HepG2 (cell line): ENCODE results near the gene AK8. TPM values are rescaled to one million over a fixed set of nuclear protein-coding genes. Genes with fewer than 3 reads are reported as not detected.

Experiments
- CAMTA2 ChIP-seq: sonication (generic); formaldehyde crosslinking; IDR thresholded peaks from 2 replicates; pipeline ENCODE4 v1.4.0; 2020; ENCODE audit warnings: mild to moderate bottlenecking, missing genetic modification reagents, borderline replicate concordance
- MATR3 ChIP-seq: sonication (generic); formaldehyde crosslinking; IDR thresholded peaks from 2 replicates; pipeline ENCODE4 v1.4.0; 2020; ENCODE audit warnings: missing genetic modification reagents
- PAF1 ChIP-seq: IDR thresholded peaks from 2 replicates; pipeline ENCODE4 v1.6.1; 2016; ENCODE audit warnings: missing genetic modification reagents, missing compliant biosample characterization
- SETDB1 ChIP-seq: sonication (generic); formaldehyde crosslinking; IDR thresholded peaks from 2 replicates; pipeline ENCODE4 v1.5.1; 2020; ENCODE audit warnings: missing genetic modification reagents, mild to moderate bottlenecking, borderline replicate concordance
- polyA plus RNA-seq, 8 experiments: library from polyadenylated mRNA; depleted of rRNA in 3 of 8; stranded (reverse) in 7 of 8; unstranded in 1 of 8; fragments of >200 nt; fragmentation: Illumina TruSeq in 4 of 8; extraction: Trizol in 4 of 8; gene quantifications; 2 replicates each; pipeline versions ENCODE4 v1.2.1 to v1.2.3, GENCODE V29; 2011 to 2016; ENCODE audit warnings: low read depth in 4 of 8, missing spikeins in 1 of 8, mixed read lengths in 1 of 8; ENCODE audit not compliant: insufficient read depth in 1 of 8
- total RNA-seq, 5 experiments: library from RNA; depleted of rRNA; stranded (reverse); fragments of >200 nt; fragmentation: Illumina TruSeq; extraction: Trizol; gene quantifications; 2 replicates each; pipeline ENCODE4 v1.2.3, GENCODE V29; 2016; ENCODE audit warnings: low read depth in 1 of 5
- TF ChIP-seq, protein P1 (sequence below): sonication (generic); formaldehyde crosslinking; IDR thresholded peaks from 2 replicates; pipeline ENCODE4 v1.4.0; 2020; ENCODE audit warnings: mild to moderate bottlenecking, missing genetic modification reagents
- TF ChIP-seq, protein P2 (sequence below): sonication (generic); formaldehyde crosslinking; conservative IDR thresholded peaks from 2 replicates; pipeline ENCODE4 v1.4.0; 2020; ENCODE audit warnings: missing genetic modification reagents

AK8 gene
- total and polyA plus RNA-seq, 2 of the 13 experiments (the other 11 are each of a cell fraction or from before 2014, with no cell fraction given): 0.11 TPM; not detected in 1

DNA sequence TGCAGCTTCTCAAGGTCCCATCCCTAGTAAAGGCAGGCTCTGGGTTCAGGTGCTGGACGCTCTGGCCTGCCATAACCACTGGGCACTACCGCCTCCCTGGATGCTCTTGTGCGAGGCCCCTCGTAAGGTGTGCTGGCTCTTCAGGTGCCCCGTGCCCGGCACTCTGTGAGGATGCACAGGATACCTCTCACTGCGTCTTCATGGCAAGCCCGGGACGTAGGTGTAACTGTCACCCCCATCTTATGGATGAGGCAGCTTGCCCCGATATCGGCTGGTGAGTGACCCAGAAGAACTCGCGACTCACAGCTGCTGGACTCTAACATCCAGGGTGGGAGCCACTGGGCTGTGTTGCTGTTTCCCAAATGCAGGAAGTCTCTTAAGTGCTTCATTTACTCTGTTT lies 128.8 kb downstream of the AK8 start (continued):
- TF ChIP-seq MATR3 (CRISPR knock-in tag) (no peak), CAMTA2 (CRISPR knock-in tag) (no peak), PAF1 (CRISPR knock-in tag) (no peak), SETDB1 (CRISPR knock-in tag) (no peak)
- TF ChIP-seq, protein P1, sequence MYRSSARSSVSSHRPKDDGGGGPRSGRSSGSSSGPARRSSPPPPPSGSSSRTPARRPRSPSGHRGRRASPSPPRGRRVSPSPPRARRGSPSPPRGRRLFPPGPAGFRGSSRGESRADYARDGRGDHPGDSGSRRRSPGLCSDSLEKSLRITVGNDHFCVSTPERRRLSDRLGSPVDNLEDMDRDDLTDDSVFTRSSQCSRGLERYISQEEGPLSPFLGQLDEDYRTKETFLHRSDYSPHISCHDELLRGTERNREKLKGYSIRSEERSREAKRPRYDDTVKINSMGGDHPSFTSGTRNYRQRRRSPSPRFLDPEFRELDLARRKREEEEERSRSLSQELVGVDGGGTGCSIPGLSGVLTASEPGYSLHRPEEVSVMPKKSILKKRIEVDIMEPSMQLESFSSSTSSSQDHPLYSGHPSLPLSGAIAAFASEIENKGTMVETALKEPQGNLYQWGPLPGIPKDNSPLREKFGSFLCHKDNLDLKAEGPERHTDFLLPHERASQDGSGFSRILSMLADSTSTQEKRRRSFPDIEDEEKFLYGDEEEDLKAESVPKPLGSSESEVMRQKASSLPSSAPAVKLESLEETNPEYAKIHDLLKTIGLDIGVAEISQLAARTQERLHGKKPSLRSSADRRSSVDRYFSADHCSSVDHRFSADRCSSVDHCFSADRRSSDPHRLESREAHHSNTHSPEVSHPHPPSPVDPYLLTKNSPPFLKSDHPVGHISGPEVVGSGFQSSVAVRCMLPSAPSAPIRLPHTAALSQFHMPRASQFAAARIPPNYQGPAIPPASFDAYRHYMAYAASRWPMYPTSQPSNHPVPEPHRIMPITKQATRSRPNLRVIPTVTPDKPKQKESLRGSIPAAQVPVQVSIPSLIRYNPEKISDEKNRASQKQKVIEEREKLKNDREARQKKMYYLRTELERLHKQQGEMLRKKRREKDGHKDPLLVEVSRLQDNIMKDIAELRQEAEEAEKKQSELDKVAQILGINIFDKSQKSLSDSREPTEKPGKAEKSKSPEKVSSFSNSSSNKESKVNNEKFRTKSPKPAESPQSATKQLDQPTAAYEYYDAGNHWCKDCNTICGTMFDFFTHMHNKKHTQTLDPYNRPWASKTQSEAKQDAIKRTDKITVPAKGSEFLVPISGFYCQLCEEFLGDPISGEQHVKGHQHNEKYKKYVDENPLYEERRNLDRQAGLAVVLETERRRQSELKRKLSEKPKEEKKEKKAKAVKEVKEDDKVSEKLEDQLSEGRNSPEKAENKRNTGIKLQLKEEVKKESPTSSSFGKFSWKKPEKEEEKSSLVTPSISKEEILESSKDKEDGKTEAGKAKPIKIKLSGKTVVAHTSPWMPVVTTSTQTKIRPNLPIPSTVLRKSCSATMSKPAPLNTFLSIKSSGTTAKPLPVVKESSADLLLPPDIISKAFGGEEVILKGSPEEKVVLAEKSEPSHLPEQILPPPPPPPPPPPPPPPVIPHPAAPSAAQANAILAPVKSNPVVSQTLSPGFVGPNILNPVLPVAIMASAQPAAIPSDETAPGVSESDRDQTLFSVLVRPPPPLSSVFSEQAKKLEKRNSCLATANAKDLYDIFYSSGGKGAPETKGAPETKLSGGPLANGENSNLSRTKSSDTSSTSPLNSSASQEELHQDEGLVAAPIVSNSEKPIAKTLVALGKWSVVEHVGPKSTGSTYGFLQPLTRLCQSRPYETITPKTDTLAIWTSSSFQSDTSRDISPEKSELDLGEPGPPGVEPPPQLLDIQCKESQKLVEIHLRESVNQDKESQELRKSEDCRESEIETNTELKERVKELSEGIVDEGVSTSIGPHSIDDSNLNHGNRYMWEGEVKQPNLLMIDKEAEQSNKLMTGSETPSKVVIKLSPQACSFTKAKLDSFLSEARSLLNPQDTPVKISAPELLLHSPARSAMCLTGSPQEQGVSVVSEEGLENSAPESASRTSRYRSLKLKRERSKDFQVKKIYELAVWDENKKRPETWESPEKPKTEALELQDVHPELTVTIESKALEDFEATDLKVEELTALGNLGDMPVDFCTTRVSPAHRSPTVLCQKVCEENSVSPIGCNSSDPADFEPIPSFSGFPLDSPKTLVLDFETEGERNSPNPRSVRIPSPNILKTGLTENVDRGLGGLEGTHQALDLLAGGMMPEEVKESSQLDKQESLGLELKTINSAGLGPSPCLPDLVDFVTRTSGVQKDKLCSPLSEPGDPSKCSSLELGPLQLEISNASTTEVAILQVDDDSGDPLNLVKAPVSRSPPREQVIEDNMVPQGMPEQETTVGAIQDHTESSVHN (CRISPR knock-in tag): no peak
- TF ChIP-seq, protein P2, sequence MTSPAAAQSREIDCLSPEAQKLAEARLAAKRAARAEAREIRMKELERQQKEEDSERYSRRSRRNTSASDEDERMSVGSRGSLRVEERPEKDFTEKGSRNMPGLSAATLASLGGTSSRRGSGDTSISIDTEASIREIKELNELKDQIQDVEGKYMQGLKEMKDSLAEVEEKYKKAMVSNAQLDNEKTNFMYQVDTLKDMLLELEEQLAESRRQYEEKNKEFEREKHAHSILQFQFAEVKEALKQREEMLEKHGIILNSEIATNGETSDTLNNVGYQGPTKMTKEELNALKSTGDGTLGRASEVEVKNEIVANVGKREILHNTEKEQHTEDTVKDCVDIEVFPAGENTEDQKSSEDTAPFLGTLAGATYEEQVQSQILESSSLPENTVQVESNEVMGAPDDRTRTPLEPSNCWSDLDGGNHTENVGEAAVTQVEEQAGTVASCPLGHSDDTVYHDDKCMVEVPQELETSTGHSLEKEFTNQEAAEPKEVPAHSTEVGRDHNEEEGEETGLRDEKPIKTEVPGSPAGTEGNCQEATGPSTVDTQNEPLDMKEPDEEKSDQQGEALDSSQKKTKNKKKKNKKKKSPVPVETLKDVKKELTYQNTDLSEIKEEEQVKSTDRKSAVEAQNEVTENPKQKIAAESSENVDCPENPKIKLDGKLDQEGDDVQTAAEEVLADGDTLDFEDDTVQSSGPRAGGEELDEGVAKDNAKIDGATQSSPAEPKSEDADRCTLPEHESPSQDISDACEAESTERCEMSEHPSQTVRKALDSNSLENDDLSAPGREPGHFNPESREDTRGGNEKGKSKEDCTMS (CRISPR knock-in tag): no peak
